ENCODE measurements around the gene PAX7.

The PAX7 gene

DNA sequence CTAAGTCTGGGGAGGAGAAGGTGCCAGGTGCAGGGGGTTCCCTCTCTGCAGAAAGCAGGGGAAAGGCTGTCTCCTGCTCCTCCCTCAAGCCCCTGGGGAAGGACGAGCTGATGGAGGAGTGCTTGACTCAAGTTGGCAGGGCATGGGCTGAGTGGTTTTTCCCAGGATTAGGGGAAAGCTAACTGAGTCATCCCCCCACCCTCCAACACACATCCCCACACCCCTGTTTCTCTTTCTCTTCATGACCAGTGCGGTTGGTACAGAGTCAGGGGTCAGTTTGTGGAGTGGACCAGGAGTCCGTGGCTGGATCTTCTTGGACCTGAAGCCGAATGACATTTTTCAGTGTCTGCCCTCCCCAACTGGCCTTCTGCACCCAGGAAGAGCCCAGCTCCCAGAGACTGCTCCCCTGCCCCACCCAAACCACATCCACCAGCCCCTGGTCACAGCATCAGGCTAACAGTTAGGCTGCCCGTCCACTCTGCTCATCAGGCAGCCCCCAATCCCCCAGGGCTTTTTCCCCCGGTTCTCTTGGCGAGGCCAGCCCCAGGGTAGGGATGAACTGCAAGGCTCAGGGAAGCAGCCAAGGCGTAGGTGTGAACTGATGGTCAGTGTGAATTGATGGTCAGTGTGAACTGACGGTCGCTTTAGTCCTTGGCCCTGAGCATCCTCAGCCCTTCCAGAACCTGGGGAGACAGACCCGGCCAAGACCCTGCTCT lies 81.0 kb downstream of the PAX7 start:
- no peak for DNase-seq

DNA sequence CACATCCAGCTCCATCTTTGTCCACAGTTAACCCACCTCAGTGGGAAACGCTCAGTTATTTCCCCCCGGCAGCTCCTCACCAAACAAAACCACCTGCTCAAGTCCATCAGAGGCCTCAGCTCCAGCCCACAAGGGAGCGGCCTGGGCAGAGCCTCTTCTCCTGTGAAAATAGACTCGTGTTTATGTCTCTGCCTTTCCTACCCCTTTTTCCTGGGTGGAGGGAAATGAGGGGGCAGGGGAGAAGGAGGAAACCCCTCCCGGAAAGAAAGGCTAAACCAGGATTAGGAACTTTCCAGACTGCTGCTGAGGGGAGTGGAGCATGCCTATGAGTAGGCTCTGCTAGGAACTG lies 81.6 kb downstream of the PAX7 start:
- DNase-seq = no peak

DNA sequence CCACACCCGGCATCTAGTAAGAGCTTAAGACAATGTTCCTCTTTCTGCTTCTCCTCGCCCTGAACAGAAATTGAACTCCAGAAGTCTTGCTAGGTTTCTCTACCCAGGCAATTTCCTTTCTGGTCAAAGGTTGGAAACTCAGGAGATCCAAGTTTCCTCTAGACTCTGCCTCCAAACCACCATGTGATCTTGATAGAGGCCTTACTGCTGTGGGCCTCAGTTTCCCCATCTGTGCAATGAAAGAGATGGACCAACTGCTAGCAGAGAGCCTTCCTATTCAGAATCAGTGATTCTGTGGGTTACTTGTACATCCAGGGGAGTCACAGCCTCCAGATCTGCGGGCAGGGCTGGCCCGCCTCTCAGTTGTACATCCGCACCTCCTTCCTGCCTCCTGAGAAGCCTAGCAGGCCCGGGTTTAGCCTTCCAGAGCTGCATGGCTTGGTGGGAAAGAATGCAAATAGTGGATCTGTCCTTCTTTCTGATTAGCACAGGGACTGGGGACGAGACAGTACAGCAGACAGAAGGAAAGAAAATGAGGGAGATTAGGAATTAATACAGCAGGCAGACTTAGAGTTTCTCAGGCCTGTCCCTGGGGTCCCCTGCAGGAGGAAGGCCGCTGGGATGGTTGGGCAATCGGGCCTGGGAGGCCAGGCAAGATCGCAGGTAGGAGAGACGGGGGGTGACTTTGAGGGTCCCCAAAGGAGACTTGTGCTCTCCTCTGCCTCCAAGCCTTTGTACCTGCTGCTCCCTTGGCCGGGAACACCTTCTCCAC lies 83.9 kb downstream of the PAX7 start:
- no peak for DNase-seq

DNA sequence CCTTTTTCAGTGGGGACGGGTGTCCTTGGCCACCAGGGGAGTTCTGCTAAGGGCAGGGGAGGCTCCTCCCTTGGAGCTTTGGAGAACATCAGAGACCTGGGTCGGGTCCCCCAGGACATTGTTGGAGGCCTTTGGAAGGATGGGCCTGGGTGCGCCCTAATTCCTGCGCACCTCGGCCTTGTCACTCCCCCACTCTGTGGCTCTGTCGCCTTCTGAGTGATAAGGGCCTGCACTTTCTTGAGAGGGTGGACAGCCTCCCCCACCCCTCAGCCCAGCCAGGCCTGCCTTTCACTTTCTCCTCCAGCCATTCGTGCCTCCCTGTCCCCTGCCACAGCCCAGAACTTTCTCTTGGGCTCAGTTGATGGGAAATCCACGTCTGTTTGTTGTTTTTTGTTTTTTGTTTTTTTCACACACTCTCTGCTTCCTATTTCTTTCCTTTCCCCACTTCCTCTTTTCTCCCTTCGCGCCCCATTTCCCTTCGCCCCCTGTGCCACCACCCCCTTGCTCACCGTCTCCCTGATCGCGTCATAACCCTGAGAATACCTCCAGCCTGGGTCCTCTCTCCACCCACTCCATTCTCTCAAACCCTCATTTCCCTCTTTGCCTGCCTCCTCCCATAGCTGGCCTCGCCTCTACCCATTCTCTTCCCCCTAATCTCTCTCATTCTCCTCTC lies 85.6 kb downstream of the PAX7 start:
- no peak for DNase-seq

DNA sequence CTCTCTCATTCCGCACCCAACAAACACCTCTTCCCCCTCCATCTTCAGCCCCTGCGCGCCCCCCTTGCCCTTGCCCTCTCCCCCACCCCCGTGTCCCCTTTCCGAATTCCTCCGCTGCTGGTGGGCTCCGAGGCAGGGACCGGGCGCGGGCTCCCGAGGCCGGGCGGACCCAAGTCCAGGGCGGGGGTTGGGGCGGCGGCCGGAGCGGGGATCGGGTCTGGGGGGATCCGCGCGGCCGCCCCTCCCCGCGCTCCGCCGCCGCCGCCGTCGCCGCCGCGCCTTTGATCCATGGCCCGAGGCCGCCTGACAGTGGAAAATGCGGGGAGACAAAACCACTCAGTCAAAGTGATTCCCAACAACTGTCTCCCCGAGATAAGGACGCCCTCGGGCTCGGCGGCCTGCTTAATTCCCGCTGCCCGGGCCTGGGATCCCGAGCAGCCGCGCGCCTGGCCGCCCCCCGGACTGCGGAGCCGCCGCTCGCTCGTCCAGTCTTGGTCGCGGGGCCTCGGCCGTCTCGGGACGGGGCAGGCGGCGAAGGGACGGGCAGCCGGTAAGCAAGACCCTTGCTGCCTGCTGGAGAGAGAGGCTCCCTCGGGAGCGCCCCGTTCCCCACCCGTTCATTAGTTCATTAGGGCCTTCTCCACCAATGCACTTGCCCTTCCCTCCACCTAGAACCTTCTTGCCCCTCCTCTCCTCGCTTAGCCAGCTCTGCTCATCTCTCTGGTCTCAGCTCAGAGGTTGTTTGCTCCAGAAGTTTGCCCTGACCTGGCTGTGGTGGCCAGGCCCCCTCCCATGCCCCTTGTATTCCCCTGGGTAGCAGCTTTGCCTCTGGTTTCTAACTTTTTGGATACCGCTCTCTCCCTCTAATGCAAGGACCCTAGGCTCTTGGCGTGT lies 86.4 kb downstream of the PAX7 start:
- DNase-seq = no peak

DNA sequence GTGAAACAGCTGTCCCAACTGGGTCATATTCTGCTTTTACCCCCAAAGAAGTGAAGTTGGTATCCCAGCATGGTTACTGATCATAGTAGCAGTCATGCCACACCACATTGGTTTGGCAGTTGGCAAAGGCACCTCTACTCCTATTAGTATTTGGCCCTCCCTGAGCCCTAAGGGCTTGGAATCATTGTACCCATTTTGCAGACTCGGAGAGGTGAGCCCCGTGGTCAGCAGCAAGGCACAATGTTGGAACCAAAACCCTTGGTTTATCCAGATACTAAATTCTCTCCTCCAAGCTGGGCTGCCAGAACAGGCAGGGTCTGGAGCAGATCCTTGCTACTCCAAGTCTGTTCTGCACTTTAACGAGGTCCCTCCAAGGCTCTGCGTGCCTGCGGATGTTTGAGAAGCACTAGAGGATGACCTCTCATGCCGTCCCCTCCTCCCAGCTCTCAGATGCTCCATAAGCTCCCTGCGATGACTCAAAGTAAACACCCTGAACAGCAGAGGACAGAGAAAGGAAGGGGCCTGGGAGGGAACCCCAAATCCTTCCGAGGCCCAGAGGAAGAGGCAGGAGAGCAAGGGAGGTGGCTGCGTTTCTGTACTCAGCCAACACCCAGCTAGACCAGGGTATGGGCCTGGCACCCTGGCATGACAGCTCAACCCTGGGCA lies 89.3 kb downstream of the PAX7 start:
- DNase-seq = no peak

DNA sequence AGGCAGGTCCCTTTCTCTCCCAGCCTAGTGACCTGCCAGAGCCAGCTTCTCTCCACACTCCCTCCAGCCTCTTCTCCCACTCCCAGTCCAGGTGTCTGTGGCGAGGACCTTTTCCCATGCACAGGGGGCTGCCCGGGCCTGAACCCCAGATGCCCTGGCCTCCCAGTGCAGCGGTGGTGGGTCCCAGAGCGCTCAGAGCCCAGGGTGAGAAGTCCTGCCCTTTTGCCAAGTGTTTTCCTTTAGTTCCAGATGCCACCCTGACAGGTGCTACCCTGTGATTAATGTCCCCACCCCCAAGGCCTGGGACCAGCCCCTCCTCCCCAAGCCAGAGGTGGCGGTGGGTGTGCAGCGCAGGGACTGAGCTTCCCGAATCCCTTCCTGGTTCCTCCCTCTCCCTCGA lies 90.4 kb downstream of the PAX7 start:
- no peak for DNase-seq

DNA sequence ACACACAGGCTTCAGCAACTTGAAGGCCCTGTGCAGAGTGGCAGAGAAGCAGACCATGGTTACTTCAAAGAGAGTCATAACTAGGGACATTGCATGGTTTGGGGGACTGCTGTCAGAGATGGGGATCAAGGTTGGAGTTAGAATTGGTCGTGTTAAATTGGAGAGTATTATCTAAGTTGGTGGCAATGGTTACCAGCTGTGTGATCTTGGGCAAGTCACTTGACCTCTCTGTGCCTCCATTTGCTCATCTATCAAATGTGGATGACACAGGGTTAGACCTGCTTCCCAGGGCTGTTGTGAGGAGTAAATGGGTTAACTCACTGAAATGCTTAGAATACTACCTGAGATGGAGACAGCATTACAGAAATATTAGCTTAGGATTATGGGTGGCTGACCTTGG lies 91.1 kb downstream of the PAX7 start:
- no peak for DNase-seq

DNA sequence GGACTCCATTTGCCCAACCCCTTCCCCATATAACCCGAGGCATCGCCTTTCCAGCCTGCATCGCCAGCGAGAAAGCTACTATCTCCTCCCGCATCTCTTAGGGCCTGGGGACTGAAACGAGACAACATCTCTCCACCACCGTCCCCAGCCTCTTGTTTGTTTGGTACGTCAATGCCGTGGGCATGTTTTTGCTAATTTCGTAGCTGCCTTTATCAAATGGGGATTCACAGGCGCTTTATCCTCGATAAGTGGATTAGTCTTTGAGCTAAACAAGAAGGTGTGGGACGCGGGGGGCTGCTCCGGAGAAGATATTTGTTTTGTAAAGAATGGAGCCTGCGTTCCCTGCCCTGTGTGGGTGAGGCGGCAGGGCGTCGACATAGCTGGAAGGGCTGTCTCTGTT lies 91.6 kb downstream of the PAX7 start:
- DNase-seq = no peak

DNA sequence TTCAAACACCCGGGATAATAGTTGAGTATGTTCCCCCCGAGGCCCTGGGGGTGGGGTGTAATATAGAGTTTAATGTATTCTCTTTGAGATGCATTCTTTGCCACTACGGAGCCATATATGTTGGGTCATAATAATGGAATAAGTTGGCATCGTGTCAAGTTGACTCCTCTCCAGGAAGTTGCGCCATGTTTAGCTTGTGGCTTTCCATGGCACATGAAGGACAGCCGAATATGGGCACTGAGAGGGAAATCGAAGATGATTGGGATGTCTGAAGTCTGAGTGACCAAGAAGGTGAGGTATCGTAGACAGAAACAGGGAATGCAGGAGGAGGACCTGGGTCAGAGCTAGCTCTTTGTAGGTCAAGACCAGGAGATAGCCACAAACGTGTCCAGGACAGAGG lies 92.6 kb downstream of the PAX7 start:
- no peak for DNase-seq

DNA sequence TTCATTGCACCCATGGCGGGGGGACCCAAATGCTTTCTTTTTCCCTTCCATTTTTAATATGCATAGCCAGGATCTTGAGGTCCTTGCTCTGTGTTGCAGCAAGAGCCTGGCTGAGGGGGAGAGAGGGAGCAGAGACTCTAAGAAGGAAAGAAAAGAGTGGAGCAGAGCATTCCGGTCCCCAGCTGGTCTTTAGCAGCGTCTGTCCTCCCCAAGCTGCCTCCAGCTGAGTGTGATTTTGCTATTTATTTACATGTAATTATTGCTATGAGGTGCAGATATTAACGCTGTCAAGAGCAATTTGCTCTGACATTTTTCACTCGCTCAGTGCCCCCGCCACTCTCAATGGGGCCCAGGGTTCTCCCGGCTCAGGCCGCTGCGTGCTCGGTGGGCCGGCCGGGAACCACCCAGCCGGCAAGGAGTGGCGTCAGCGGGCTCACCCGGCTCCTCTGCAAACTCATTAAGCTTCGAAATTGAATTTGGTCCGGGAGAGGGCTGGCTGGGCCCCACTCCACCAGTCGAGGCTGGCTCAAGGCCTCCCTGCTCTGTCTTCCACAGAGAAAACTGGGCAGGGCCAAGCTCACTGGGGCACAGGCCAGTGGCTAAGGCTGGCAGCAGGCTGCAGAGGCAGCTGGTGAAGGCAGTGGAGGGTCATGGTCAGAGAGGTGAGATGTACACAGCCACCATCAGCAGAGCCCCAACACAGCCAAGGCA lies 93.2 kb downstream of the PAX7 start:
- DNase-seq = no peak

DNA sequence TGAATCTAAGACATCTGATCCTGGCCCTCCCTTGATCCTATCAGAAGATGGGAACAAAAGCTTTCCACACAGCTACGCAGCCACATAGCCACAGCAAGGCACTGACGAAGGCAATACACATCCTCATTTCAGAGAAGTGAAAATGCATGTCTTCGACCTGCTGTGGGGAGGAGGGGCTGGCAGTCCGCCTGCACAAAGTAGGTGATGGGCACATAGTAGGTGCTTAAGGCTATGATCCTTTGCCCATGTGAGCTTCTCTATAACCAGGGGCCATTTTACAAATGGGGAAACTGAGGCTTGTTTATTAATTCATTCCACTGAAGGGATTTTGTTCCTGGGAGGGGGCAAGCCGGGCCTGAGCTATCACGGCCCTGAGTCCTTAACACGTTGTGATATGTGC lies 94.2 kb downstream of the PAX7 start:
- no peak for DNase-seq

DNA sequence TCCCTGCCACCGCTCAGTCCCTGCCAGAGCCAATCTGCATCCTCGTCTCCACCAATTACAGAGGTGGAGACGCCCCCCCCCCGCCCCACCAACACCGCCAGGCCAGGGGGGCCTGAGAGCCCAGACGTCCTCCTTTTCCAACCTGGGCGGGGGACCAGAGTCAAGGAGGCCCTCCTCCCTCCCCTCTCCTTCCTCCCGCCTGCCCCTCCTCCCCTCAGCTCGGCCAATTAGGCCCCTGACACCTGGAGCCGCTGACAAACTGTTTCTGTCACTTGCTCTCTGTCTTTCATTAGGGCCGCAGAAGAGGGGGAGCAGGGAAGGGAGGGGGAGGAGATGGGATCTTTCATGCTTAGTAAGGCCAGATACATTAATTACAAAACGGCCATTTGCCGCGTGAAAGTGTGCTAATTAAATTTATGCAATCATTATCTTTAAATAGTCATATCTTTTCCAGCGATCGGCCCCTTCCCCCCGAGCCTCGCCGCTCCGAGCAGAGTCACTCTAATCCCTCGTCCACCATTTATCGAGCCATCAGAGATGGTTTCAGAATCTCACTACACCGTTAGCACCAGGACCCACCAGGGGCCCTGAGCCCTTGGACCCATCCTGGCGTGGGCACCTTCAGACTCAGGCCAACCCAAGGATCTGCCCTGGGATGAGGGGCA lies 94.7 kb downstream of the PAX7 start:
- DNase-seq = no peak

DNA sequence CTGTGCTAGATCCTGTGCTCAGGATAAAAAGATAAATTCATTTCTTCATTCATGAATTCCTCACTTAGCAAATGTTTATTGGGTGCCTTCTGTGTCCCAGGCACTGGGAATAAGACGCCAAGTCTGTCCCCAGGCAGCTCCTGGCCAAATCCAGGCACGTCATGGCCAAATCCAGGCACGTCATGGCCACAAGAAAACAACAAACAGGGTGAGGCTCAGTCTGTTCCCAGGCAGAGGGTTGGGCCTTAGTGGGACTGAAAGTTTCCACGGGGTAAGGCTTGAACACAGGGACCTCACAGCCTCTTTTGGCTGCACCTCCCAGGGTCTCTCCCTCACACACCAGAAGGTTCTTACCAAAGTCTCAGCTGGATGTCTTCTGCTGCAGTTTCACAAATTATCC lies 95.7 kb downstream of the PAX7 start:
- DNase-seq = no peak

DNA sequence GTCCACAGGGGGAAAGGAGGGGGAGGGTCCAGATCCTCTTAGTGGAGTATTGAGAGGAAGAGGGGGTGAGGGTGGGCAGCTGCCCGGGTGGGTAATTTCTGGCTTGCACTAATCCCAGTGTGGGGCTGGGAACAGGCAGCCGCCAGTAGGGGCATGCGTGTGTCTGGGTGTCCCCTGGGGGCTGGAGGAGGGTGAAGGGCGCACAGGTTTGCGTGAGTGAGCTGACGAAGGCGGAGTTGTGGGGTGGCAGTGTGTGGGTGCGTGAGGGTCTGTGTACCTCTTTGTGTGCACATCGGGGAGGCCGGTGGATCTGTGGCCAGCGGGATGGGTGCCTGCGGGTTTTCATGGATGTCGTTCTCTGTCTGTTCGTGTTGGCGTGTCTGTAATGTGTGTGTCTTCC lies 97.3 kb downstream of the PAX7 start:
- DNase-seq = no peak

DNA sequence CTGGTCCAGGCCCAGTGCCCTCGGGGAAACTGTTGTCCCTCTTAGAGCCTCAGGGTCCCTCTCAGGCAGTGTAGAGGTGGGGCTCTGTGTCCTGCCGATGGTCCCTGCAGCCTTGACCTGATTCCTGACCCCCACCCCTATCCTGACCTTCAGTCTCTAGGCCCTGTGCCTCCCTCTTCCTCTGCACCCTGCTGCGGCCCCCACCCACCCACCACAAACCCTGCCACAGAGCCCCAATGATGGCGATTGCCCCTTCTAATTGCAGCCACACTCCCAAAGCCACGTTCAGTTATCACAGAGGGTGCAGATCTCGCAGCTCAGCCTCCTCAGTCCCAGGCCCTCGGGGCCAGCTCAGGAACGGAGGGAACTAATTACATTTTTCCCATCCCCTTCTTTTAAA lies 99.7 kb downstream of the PAX7 start:
- no peak for DNase-seq

DNA sequence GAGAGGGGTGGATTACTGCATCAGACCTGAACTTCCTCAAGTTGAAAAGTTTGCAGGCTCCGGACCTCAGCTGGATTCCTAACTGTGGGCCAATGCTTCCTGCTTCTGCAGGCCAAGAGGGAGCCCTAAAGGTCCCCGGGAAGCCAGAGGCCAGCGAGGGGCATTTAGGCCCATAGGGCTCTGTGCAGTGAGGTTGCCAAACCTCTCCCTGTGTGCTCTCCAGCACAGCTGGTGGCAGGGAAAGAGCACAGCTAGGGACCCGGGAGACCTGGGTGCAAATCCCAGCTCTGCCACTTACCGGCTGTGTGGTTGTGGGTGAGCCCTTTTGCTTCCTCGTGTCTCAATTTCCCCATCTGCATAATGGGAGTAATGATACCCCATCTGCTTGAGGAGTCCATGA lies 100.5 kb downstream of the PAX7 start:
- DNase-seq = no peak

DNA sequence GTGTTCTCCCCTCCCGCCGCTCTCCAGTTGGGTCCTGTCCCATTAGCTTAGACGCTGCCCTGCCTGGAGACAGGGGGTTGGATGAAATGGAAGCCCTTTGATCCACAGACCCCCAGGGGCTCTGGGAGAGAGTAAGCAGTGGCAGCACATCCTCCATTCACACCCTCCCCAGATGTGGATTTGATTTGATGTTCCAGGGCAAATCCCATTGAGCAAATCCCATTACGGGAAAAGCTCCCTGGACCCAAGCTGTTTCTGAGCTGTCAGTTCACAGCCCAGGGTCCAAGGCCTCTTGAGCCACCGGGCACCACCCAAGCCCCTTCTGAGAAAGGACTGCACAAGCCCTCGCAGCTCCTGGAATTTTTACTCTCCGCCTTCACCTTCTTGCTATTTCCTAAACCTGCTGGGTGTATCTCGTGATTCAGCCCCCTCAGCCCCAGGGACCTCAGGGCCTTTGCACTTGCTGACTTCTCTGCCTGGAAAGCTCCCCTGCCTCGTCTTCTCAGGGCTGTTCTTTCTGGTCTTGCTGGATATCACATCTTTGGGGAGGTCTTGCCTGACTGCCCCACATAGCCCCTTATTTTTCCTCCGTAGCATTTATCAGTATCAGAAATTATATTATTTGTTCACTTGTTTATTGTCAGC lies 101.1 kb downstream of the PAX7 start:
- no peak for DNase-seq

DNA sequence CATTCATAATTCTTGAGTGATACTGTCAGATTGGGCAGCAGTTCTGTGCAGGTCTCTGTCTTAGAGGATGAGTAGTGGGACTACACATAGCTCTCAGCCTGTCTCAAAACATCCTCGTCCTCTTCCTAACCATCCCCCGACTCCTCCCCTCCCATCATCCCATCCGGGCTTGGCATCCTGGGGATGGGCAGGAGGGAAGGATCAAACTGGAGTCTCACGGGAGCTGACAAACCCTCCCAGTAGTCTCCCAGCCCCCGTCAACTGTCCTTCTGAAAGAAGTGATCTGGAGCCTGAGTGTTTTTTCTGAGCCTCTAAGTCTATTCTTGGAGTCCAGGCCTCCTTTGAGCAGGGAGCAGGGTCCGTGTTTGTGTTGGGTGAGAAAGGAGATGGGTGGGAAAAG lies 102.0 kb downstream of the PAX7 start:
- DNase-seq = no peak

DNA sequence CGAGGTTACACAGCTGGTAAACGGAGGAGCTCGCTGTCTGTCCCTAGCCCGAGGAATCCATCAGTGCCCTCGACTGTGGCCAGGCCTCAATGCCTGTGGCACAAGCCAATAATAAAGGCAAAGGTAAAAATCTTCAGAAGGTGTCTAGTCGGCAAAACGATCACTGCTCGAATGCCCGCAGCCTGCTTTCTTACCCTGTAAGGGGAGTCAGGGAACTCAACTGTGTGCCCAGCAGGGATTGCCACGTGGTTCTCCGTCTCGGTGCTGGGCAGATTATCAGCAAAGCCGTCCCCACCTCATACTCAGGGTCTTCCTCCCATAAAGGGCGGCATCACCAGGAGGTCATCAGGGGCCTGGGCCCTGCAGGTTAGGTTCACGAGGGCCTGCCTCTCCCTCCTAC lies 103.4 kb downstream of the PAX7 start:
- DNase-seq = no peak
